Smooth muscle cell (in vitro differentiated cells): ENCODE results near the gene DCBLD2. TPM values are rescaled to one million over a fixed set of nuclear protein-coding genes. Genes with fewer than 3 reads are reported as not detected.

Experiments used
- DNase-seq: peaks from one replicate; lab custom pipeline; 2025; ENCODE audit not compliant: unreplicated experiment; lab: John Stamatoyannopoulos, UW
- H2AFZ ChIP-seq: fragments of 200-600 bp; sonication (generic); 2 replicates; pipeline ENCODE4 v1.6.0; 2016; ENCODE audit warnings: antibody characterized with exemption, low read depth, mild to moderate bottlenecking
- H3F3A ChIP-seq: fragments of 200-600 bp; sonication (generic); 2 replicates; pipeline ENCODE4 v1.6.0; 2017; ENCODE audit warnings: antibody characterized with exemption, low read depth
- H3K27ac ChIP-seq: fragments of 200-600 bp; sonication (generic); 2 replicates; pipeline ENCODE4 v1.5.1; 2016; ENCODE audit warnings: low read depth, mild to moderate bottlenecking
- H3K27me3 ChIP-seq: fragments of 200-600 bp; sonication (generic); 2 replicates; pipeline ENCODE4 v1.6.1; 2016; ENCODE audit warnings: low read depth, mild to moderate bottlenecking
- H3K36me3 ChIP-seq: fragments of 200-600 bp; sonication (generic); 2 replicates; pipeline ENCODE4 v1.5.1; 2016; ENCODE audit warnings: low read depth
- H3K4me1 ChIP-seq: fragments of 200-600 bp; sonication (generic); 2 replicates; pipeline ENCODE4 v1.5.1; 2016; ENCODE audit warnings: low read depth
- H3K4me2 ChIP-seq: fragments of 200-600 bp; sonication (generic); 2 replicates; pipeline ENCODE4 v1.6.0; 2016; ENCODE audit warnings: mild to moderate bottlenecking
- H3K4me3 ChIP-seq: fragments of 200-600 bp; sonication (generic); 2 replicates; pipeline ENCODE4 v1.5.1; 2016; ENCODE audit warnings: mild to moderate bottlenecking
- H3K79me2 ChIP-seq: fragments of 200-600 bp; sonication (generic); 2 replicates; pipeline ENCODE4 v1.6.0; 2016; ENCODE audit warnings: low read depth, mild to moderate bottlenecking
- H3K9ac ChIP-seq: fragments of 200-600 bp; sonication (generic); 2 replicates; pipeline ENCODE4 v1.6.0; 2016; ENCODE audit warnings: low read depth
- H3K9me3 ChIP-seq: fragments of 200-600 bp; sonication (generic); replicated peaks from 2 replicates; pipeline ENCODE4 v1.5.1; 2016; ENCODE audit warnings: low read depth
- H4K20me1 ChIP-seq: fragments of 200-600 bp; sonication (generic); 2 replicates; pipeline ENCODE4 v1.6.0; 2016; ENCODE audit warnings: low read depth
- CTCF ChIP-seq: fragments of 200-600 bp; sonication (generic); IDR thresholded peaks from 2 replicates; pipeline ENCODE4 v1.5.1; 2017; ENCODE audit warnings: borderline replicate concordance, mild to moderate bottlenecking, antibody characterized with exemption; ENCODE audit not compliant: insufficient read depth, poor library complexity, severe bottlenecking
- WGBS: methylation state at CpG from one replicate; pipeline ENCODE4 v1.1.7; 2016; ENCODE audit warnings: low lambda C conversion rate; 5-methylcytosine and 5-hydroxymethylcytosine counted together
- polyA plus RNA-seq: library from polyadenylated mRNA; unstranded; fragments of >200 nt; fragmentation: Nextera tagmentation; extraction: Ambion mirVana; gene quantifications from 2 replicates; pipeline ENCODE4 v1.2.1, GENCODE V29; 2016
- total RNA-seq: library from RNA; depleted of rRNA; stranded (reverse); fragments of >200 nt; gene quantifications from 2 replicates; pipeline ENCODE4 v1.2.3, GENCODE V29; 2014

The DCBLD2 gene
- total and polyA plus RNA-seq, 2 experiments from 2014 or later: 39.9 to 111 TPM

- Histone ChIP-seq H3K79me2 (peaks cover 79% of the 10 kb centered on the region), H2AFZ (no peak overlapping the region), H3K9me3 (no peaks in the 10 kb centered on the region), H3K4me1 (peaks cover 35% of the 10 kb centered on the region), H3K27ac (peak overlapping the region; percentile 14), H3K9ac (no peak overlapping the region), H3K27me3 (no peaks in the 10 kb centered on the region), H3K4me3 (no peak overlapping the region), H3K4me2 (peak overlapping the region; percentile 75), H3K36me3 (no peaks in the 10 kb centered on the region), H4K20me1 (peaks cover 100% of the 10 kb centered on the region), H3F3A (peaks cover 4% of the 10 kb centered on the region)
- WGBS: 8% methylated on average over 3 of the region's 3 CpGs
- no peak for DNase-seq
- no peak for TF ChIP-seq CTCF
Measured at GRCh38 chr3:98893740-98894139, 7.8 kb downstream of the DCBLD2 start.

GRCh38 chr3:98892263-98892662 lies 9.2 kb downstream of the DCBLD2 start:
- no peaks in the 10 kb centered on the region for H3K27me3 ChIP-seq
- WGBS: 88% methylated on average over 3 of the region's 3 CpGs
- H3F3A ChIP-seq: peaks cover 4% of the 10 kb centered on the region
- H3K36me3 ChIP-seq: no peaks in the 10 kb centered on the region
- TF ChIP-seq CTCF: no peak
- peaks cover 23% of the 10 kb centered on the region for H3K4me1 ChIP-seq
- no peak for DNase-seq
- H3K9me3 ChIP-seq: no peaks in the 10 kb centered on the region
- no peak overlapping the region for H2AFZ ChIP-seq
- no peak overlapping the region for H3K4me3 ChIP-seq
- peaks cover 100% of the 10 kb centered on the region for H4K20me1 ChIP-seq
- peak overlapping the region; percentile 75 for H3K4me2 ChIP-seq
- H3K9ac ChIP-seq: no peak overlapping the region
- peaks cover 79% of the 10 kb centered on the region for H3K79me2 ChIP-seq
- no peak overlapping the region for H3K27ac ChIP-seq

GRCh38 chr3:98890965-98891910 lies 10.3 kb downstream of the DCBLD2 start:
- no peak overlapping the region for H3K27ac ChIP-seq

More at GRCh38 chr3:98890965-98891910, 10.3 kb downstream of the DCBLD2 start:
- Histone ChIP-seq H3K9me3 (no peaks in the 10 kb centered on the region), H3K27me3 (no peaks in the 10 kb centered on the region), H3K36me3 (no peaks in the 10 kb centered on the region), H3K4me3 (no peak overlapping the region), H2AFZ (no peak overlapping the region), H3K4me1 (peaks cover 28% of the 10 kb centered on the region), H3F3A (peaks cover 4% of the 10 kb centered on the region), H3K79me2 (peaks cover 78% of the 10 kb centered on the region), H4K20me1 (peaks cover 100% of the 10 kb centered on the region), H3K4me2 (peak overlapping the region; percentile 54), H3K9ac (no peak overlapping the region)
- 58% methylated on average over 3 of the region's 3 CpGs for WGBS
- no peak for TF ChIP-seq CTCF
- no peak for DNase-seq
